Esophagus muscularis mucosa (tissue), 4 donors: Measurements from ENCODE around the gene HGS. TPM values are rescaled to one million over a fixed set of nuclear protein-coding genes. Genes with fewer than 3 reads are reported as not detected.
"Not testable (repeated sequence)": the region's sequence is repeated elsewhere in the genome, so short reads cannot be mapped to it uniquely, and the experiment has no call there.

ENCODE experiments used
- DNase-seq: peaks from one replicate; pipeline ENCODE4 v3.0.0-alpha.2; 2017; ENCODE audit errors: extremely low spot score
- H3K27ac ChIP-seq, 4 donors: fragments of 200-600 bp; sonication (generic); replicated peaks in 1 of 4; 1 replicate in 3 of 4; 2 replicates in 1 of 4; pipeline ENCODE4 v1.5.1; 2016 to 2019; ENCODE audit warnings: mild to moderate bottlenecking in 1 of 4
- H3K27me3 ChIP-seq, 4 donors: fragments of 200-600 bp; sonication (generic); one replicate each; pipeline versions ENCODE4 v1.5.1 to v1.6.0; 2016 to 2019
- H3K36me3 ChIP-seq, 4 donors: fragments of 200-600 bp; sonication (generic); one replicate each; pipeline ENCODE4 v1.5.1; 2016 to 2019
- H3K4me1 ChIP-seq, 4 donors: fragments of 200-600 bp; sonication (generic); one replicate each; pipeline ENCODE4 v1.5.1; 2016 to 2019
- H3K4me3 ChIP-seq, 4 donors: fragments of 200-600 bp; sonication (generic); 1 replicate in 2 of 4; 2 replicates in 2 of 4; pipeline ENCODE4 v1.5.1; 2016 to 2019; ENCODE audit warnings: mild to moderate bottlenecking in 4 of 4, moderate library complexity in 1 of 4
- H3K9me3 ChIP-seq, 4 donors: fragments of 200-600 bp; sonication (generic); 1 replicate in 3 of 4; 2 replicates in 1 of 4; pipeline ENCODE4 v1.5.1; 2016 to 2019
- EP300 ChIP-seq: sonication (generic); formaldehyde crosslinking; IDR thresholded peaks from one replicate; pipeline ENCODE4 v1.6.1; 2017; ENCODE audit warnings: antibody characterized with exemption
- POLR2A ChIP-seq: fragments of 450-650 bp; IDR thresholded peaks from one replicate; pipeline ENCODE4 v1.6.1; 2017; ENCODE audit warnings: antibody characterized with exemption, moderate library complexity, mild to moderate bottlenecking, low read depth
- POLR2AphosphoS5 ChIP-seq, 2 donors: sonication (generic); formaldehyde crosslinking; IDR thresholded peaks; one replicate each; pipeline ENCODE4 v1.6.1; 2017; ENCODE audit warnings: antibody characterized with exemption in 2 of 2
- WGBS: methylation state at CpG from one replicate; pipeline ENCODE4 v1.1.5; 2018; 5-methylcytosine and 5-hydroxymethylcytosine counted together
- intact Hi-C: fragments of 100-400 bp; cut with DNase I; formaldehyde crosslinking; loops from one replicate; pipeline ENCODE4 v1.15.1; 2023
- total RNA-seq, 4 donors: library from RNA; depleted of rRNA; stranded (reverse); fragments of >200 nt; gene quantifications; one replicate each; pipeline versions ENCODE4 v1.1.0 to v1.2.1, GENCODE V29; 2016
- TF ChIP-seq, protein P1 (sequence below), 3 experiments: fragments of 200-600 bp in 2 of 3; fragments of 450-650 bp in 1 of 3; sonication (generic) in 2 of 3; IDR thresholded peaks; one replicate each; pipeline ENCODE4 v1.5.1; 2017 to 2019; ENCODE audit warnings: antibody characterized with exemption in 3 of 3, mild to moderate bottlenecking in 2 of 3, moderate library complexity in 1 of 3

HGS gene
- total RNA-seq, 4 donors from 2014 or later = 47.8 to 99.1 (median 65.5) TPM

GRCh38 chr17:81675515-81676221 is 8.1 kb upstream of the HGS start:
- 40% methylated on average over 18 of the region's 18 CpGs for WGBS
- peak in 1 of 2 donors; percentile 6 for TF ChIP-seq POLR2AphosphoS5 (IDR thresholded peaks at IDR 0.05)
- TF ChIP-seq, protein P1, sequence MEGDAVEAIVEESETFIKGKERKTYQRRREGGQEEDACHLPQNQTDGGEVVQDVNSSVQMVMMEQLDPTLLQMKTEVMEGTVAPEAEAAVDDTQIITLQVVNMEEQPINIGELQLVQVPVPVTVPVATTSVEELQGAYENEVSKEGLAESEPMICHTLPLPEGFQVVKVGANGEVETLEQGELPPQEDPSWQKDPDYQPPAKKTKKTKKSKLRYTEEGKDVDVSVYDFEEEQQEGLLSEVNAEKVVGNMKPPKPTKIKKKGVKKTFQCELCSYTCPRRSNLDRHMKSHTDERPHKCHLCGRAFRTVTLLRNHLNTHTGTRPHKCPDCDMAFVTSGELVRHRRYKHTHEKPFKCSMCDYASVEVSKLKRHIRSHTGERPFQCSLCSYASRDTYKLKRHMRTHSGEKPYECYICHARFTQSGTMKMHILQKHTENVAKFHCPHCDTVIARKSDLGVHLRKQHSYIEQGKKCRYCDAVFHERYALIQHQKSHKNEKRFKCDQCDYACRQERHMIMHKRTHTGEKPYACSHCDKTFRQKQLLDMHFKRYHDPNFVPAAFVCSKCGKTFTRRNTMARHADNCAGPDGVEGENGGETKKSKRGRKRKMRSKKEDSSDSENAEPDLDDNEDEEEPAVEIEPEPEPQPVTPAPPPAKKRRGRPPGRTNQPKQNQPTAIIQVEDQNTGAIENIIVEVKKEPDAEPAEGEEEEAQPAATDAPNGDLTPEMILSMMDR (IDR thresholded peaks at IDR 0.05) = peak; percentile 43 to 70 (median 69)
- H3K4me1 ChIP-seq, H3K4me3 ChIP-seq, DNase-seq, H3K27ac ChIP-seq, H3K27me3 ChIP-seq, intact Hi-C loops, H3K9me3 ChIP-seq: not testable (repeated sequence)
- peaks cover 27 to 48% (median 41%) of the 10 kb centered on the region in 4 donors for H3K36me3 ChIP-seq

GRCh38 chr17:81676906-81677305 is 6.9 kb upstream of the HGS start:
- H3K27me3 ChIP-seq = no peaks in the 10 kb centered on the region
- H3K4me3 ChIP-seq = no peak overlapping the region
- H3K4me1 ChIP-seq = peaks cover 7 to 13% (median 9%) of the 10 kb centered on the region in 4 donors
- DNase-seq = no peak
- no peak overlapping the region for H3K27ac ChIP-seq
- WGBS = 90% methylated on average over 16 of the region's 17 CpGs
- intact Hi-C loops = no loop called here
- no peaks in the 10 kb centered on the region for H3K9me3 ChIP-seq
- no peak for TF ChIP-seq EP300
- TF ChIP-seq POLR2AphosphoS5 (IDR thresholded peaks at IDR 0.05) = no peak
- TF ChIP-seq, protein P1 (IDR thresholded peaks at IDR 0.05) = no peak
- TF ChIP-seq POLR2A = no peak
- H3K36me3 ChIP-seq = peaks cover 22 to 48% (median 36%) of the 10 kb centered on the region in 4 donors

DNA sequence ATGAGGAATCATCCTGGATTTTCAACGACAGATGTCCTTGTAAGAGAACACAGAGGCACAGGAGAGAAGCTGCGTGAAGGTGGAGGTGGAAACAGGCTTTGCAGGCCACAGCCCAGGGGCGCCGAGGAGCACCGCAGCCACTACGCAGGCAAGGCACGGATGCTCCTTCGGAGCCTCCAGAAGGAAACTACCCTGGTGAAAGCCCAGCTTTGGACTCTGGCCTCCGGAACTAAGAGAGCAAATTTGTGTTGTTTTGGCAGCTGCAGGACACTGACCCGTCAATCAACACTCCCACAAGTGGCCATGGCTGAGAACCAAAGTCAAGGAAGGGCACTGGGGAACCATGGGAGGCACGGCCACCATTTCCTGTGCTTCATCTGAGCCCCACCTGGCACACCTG is 3.7 kb upstream of the HGS start:
- 83% methylated on average over 10 of the region's 11 CpGs for WGBS

DNA sequence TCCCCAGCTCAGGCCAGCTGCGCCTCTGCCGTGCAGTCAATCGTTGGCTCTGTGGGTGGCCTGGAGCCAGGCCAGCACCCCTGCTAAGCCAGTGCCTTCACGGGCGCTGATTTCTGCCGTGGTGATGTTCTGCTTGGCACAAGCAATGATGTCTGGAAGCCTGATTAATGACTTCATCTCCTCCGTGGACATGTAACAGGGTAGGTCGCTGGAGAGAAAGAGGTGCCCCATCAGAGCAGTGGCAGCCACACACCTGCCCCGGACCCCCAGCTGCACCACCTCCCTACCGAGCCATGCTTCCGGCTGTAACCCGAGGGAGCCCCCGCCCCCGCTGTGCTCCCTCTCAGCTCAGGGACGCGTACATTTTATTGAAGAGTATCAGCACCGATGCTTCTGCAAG is 2.1 kb upstream of the HGS start:
- TF ChIP-seq EP300 = no peak
- TF ChIP-seq, protein P1 (IDR thresholded peaks at IDR 0.05) = no peak
- no peak for TF ChIP-seq POLR2AphosphoS5 (IDR thresholded peaks at IDR 0.05)
- no peak for TF ChIP-seq POLR2A
- 80% methylated on average over 15 of the region's 17 CpGs for WGBS
- intact Hi-C loops = no loop called here

More for the DNA sequence above, 3.7 kb upstream of the HGS start:
- TF ChIP-seq EP300 (no peak), POLR2AphosphoS5 (IDR thresholded peaks at IDR 0.05) (no peak), POLR2A (no peak)
- TF ChIP-seq, protein P1 (IDR thresholded peaks at IDR 0.05) = no peak
- H3K27me3 ChIP-seq = no peaks in the 10 kb centered on the region
- H3K4me3 ChIP-seq = no peak overlapping the region
- no peaks in the 10 kb centered on the region for H3K9me3 ChIP-seq
- H3K27ac ChIP-seq = no peak overlapping the region
- H3K36me3 ChIP-seq = peaks cover 0 to 21% (median 10%) of the 10 kb centered on the region in 4 donors
- intact Hi-C loops = no loop called here
- no peak for DNase-seq
- H3K4me1 ChIP-seq = peaks cover 23 to 37% (median 31%) of the 10 kb centered on the region in 4 donors

More for the DNA sequence above, 2.1 kb upstream of the HGS start:
- Histone ChIP-seq H3K27ac (no peak overlapping the region), H3K27me3 (no peaks in the 10 kb centered on the region), H3K36me3 (peaks cover 6 to 34% (median 21%) of the 10 kb centered on the region in 4 donors), H3K4me3 (no peak overlapping the region), H3K9me3 (no peaks in the 10 kb centered on the region), H3K4me1 (peaks cover 26 to 45% (median 39%) of the 10 kb centered on the region in 4 donors)
- DNase-seq = no peak
